ENCODE results near the gene TTBK1. TPM values are rescaled to one million over a fixed set of nuclear protein-coding genes. Genes with fewer than 3 reads are reported as not detected.

TTBK1 gene
- total RNA-seq, 1 donor from 2014 or later, result not detected

DNA sequence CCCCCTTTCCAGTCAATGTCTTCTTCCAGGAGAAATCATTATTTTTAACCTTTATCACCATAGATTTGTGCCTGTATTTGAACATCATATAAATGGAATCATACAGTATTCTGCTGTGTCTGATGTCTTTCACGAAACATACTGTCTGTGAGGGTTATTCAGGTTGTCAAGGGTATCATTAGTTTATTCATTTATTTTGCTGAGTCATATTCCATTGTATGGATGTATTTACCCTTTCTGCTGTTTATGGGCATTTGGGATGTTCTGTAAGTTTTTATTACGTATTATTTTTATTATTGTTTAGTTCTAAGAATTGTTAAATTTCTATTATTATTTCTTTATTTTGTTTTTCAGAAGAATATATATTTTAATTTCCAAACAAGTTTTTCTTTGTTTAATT is 36.0 kb upstream of the TTBK1 start:
- DNase-seq (ENCODE audit: low spot score in 2 of 2), result no peak
- Histone ChIP-seq H3K4me3 (no peak overlapping the region), H3K4me1 (no peaks in the 10 kb centered on the region), H3K27me3 (no peaks in the 10 kb centered on the region), H3K9me3 (no peaks in the 10 kb centered on the region), H3K27ac (no peak overlapping the region), H3K36me3 (peaks cover 15 to 43% of the 10 kb centered on the region in 2 donors)
- TF ChIP-seq, protein P1, sequence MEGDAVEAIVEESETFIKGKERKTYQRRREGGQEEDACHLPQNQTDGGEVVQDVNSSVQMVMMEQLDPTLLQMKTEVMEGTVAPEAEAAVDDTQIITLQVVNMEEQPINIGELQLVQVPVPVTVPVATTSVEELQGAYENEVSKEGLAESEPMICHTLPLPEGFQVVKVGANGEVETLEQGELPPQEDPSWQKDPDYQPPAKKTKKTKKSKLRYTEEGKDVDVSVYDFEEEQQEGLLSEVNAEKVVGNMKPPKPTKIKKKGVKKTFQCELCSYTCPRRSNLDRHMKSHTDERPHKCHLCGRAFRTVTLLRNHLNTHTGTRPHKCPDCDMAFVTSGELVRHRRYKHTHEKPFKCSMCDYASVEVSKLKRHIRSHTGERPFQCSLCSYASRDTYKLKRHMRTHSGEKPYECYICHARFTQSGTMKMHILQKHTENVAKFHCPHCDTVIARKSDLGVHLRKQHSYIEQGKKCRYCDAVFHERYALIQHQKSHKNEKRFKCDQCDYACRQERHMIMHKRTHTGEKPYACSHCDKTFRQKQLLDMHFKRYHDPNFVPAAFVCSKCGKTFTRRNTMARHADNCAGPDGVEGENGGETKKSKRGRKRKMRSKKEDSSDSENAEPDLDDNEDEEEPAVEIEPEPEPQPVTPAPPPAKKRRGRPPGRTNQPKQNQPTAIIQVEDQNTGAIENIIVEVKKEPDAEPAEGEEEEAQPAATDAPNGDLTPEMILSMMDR (IDR thresholded peaks at IDR 0.05), result no peak
- intact Hi-C loops (cut with DNase I), result no loop called here

DNA sequence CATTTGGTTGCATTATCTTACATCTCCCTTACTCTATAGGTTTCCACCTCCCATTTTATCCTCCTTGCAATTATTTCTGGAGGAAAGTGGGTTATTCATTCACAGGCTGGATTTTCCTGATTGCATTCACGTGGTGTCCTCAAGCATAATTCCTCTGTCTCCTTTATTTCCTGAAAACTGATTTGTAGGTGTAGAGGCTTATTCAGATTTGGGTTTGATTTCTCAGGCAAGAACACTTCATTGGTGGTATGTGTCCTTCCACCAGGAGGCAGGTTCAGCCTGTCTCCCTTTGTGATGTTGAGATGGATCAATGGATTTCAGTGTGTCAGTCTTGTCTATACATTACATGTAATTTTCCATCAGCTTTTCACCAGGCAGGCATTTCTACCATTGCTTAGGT is 31.3 kb upstream of the TTBK1 start:
- TF ChIP-seq, protein P1 (IDR thresholded peaks at IDR 0.05), result no peak
- Histone ChIP-seq H3K27ac (no peak overlapping the region), H3K4me1 (no peaks in the 10 kb centered on the region), H3K27me3 (no peaks in the 10 kb centered on the region), H3K9me3 (no peaks in the 10 kb centered on the region), H3K4me3 (no peak overlapping the region), H3K36me3 (peaks cover 20 to 34% of the 10 kb centered on the region in 2 donors)
- peak in 1 of 2 donors; percentile 2 for DNase-seq (ENCODE audit: low spot score in 2 of 2)
- intact Hi-C loops (cut with DNase I), result no loop called here

DNA sequence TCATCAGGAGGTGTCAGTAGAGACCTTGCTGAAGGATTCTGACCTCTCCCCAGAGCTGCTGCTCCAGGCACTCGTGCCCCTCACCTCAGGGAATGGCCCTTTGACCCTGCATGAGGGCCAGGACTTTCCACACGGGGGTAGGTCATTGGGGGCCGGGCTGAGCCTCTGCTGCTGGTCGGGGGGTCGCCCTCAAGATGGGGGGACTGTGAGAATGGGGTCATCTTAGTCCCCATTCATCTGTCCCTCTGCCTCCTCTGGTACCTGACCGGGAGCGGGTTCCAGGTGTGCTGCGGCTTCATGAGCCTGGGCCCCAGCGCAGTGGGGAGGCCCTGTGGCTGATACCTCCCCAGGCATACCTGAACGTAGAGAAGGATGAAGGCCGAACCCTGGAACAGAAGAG is 29.9 kb upstream of the TTBK1 start:
- Histone ChIP-seq H3K27me3 (no peaks in the 10 kb centered on the region), H3K4me1 (no peaks in the 10 kb centered on the region), H3K9me3 (no peaks in the 10 kb centered on the region), H3K36me3 (peaks cover 24 to 42% of the 10 kb centered on the region in 2 donors), H3K4me3 (no peak overlapping the region), H3K27ac (no peak overlapping the region)
- TF ChIP-seq, protein P1 (IDR thresholded peaks at IDR 0.05), result no peak
- no peak for DNase-seq (ENCODE audit: low spot score in 2 of 2)
- intact Hi-C loops (cut with DNase I), result no loop called here

DNA sequence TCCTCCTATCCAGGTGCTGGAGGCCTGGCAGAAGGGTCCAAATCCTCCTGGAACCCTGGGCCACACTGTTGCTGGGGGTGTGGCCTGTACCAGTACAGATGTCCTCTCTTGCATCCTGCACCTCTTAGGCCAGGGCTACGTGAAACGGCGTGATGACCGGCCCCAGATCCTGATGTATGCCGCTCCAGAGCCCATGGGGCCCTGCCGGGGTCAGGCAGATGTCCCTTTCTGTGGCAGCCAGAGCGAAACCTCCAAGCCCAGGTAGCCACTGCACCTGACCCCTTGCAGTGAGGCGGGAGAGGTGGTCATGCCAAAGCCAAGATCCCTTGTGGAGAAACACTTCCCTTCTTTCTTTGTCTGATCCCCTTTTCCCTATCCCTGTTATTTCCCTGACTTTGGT is 28.2 kb upstream of the TTBK1 start:
- Histone ChIP-seq H3K4me1 (no peaks in the 10 kb centered on the region), H3K36me3 (peaks cover 27 to 47% of the 10 kb centered on the region in 2 donors), H3K27me3 (no peaks in the 10 kb centered on the region), H3K27ac (no peak overlapping the region), H3K4me3 (no peak overlapping the region), H3K9me3 (no peaks in the 10 kb centered on the region)
- intact Hi-C loops (cut with DNase I), result no loop called here
- no peak for DNase-seq (ENCODE audit: low spot score in 2 of 2)
- TF ChIP-seq, protein P1 (IDR thresholded peaks at IDR 0.05), result no peak

DNA sequence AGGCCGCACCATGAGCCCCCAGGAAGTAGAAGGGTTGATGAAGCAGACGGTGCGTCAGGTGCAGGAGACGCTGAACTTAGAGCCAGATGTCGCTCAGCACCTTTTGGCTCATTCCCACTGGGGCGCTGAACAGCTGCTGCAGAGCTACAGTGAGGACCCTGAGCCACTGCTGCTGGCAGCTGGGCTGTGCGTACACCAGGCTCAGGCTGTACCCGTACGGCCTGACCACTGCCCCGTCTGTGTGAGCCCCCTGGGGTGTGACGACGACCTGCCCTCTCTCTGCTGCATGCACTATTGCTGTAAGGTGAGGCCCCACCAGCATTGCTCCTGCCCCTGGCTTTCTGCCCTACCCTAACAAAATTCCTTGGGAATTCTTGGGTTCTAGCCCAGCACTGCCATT is 27.1 kb upstream of the TTBK1 start:
- intact Hi-C loops (cut with DNase I), result no loop called here
- no peak overlapping the region for H3K27ac ChIP-seq
- H3K36me3 ChIP-seq, result peaks cover 36 to 57% of the 10 kb centered on the region in 2 donors
- H3K9me3 ChIP-seq, result no peaks in the 10 kb centered on the region
- DNase-seq (ENCODE audit: low spot score in 2 of 2), result no peak
- H3K4me3 ChIP-seq, result no peak overlapping the region
- TF ChIP-seq, protein P1 (IDR thresholded peaks at IDR 0.05), result no peak
- H3K4me1 ChIP-seq, result no peaks in the 10 kb centered on the region
- no peaks in the 10 kb centered on the region for H3K27me3 ChIP-seq

DNA sequence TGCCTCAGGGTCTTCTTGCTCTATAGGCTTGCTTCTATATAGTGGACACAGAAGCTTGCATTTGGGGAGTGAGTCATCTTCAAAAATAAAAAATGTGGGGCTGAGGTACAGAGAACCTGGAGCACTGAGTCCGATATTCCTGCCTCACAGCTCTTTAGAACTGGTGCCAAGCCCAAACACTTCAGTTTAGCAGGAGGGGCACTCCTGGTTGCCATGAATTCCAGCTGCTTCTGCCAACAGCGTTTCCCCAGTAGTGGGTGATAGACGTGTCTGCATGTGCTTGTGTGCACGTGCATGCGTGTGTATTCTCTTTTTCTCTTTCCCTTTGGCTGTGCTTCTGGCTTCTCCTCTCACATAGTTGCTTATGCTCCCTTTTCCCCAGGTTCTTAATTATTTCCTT is 25.9 kb upstream of the TTBK1 start:
- no peak overlapping the region for H3K27ac ChIP-seq
- H3K27me3 ChIP-seq, result no peaks in the 10 kb centered on the region
- peaks cover 36 to 57% of the 10 kb centered on the region in 2 donors for H3K36me3 ChIP-seq
- intact Hi-C loops (cut with DNase I), result no loop called here
- no peak overlapping the region for H3K4me3 ChIP-seq
- H3K4me1 ChIP-seq, result no peaks in the 10 kb centered on the region
- TF ChIP-seq, protein P1 (IDR thresholded peaks at IDR 0.05), result no peak
- H3K9me3 ChIP-seq, result no peaks in the 10 kb centered on the region
- DNase-seq (ENCODE audit: low spot score in 2 of 2), result no peak
